Pancreas (tissue), 10 donors: ENCODE results near the gene HCN1. TPM values are rescaled to one million over a fixed set of nuclear protein-coding genes. Genes with fewer than 3 reads are reported as not detected.

Experiments used
- ATAC-seq, 4 donors: fragments of 200-7000 bp; cut with Tn5 transposase; one replicate each; pipeline versions ENCODE4 v1.8.0 to v1.9.1; 2020; ENCODE audit warnings: mild to moderate bottlenecking in 4 of 4, moderate library complexity in 4 of 4
- DNase-seq, 6 donors: peaks; one replicate each; pipeline ENCODE4 v3.0.0-alpha.2; 2020
- FAIRE-seq: peaks from 2 replicates; lab custom pipeline; 2012; peaks lifted over from hg19 to GRCh38; lab: Jason Lieb, UNC
- H3K27ac ChIP-seq, 4 donors: fragments of 200-600 bp; sonication (generic); 1 replicate in 3 of 4; 2 replicates in 1 of 4; pipeline versions ENCODE4 v1.5.0 to v1.8.0; 2020
- H3K27me3 ChIP-seq, 4 donors: fragments of 200-600 bp; one replicate each; pipeline ENCODE4 v1.8.0; 2021
- H3K36me3 ChIP-seq, 3 donors: fragments of 200-600 bp; sonication (generic) in 1 of 3; one replicate each; pipeline versions ENCODE4 v1.5.0 to v1.8.0; 2020 to 2021
- H3K4me1 ChIP-seq, 3 donors: fragments of 200-600 bp; one replicate each; pipeline ENCODE4 v1.8.0; 2021
- H3K4me3 ChIP-seq, 4 donors: fragments of 200-600 bp; sonication (generic) in 2 of 4; one replicate each; pipeline versions ENCODE4 v1.5.0 to v1.8.0; 2020 to 2021
- H3K9me3 ChIP-seq, 4 donors: fragments of 200-600 bp; one replicate each; pipeline ENCODE4 v1.8.0; 2021
- CTCF ChIP-seq, 4 donors: fragments of 200-600 bp; sonication (generic) in 3 of 4; IDR thresholded peaks; one replicate each; pipeline versions ENCODE4 v1.5.0 to v1.8.0; 2021; ENCODE audit warnings: antibody characterized with exemption in 4 of 4
- WGBS, 2 donors: extraction: QIAGEN DNeasy Blood & Tissue Kit; methylation state at CpG; one replicate each; pipeline ENCODE4 v1.1.7; 2013; 5-methylcytosine and 5-hydroxymethylcytosine counted together
- intact Hi-C, 3 donors: fragments of 100-400 bp; cut with DNase I; formaldehyde crosslinking; loops; one replicate each; pipeline versions ENCODE4 v1.11.1 to v1.14.2; 2022
- polyA plus RNA-seq, 2 donors: library from polyadenylated mRNA; stranded (reverse); fragments of 200-250 nt; gene quantifications; one replicate each; pipeline ENCODE4 v1.2.3, GENCODE V29; 2013
- total RNA-seq, 6 donors: library from RNA; stranded (reverse); fragmentation: NEBNext Ultra II Directional in 4 of 6; extraction: Animal tissue kit (Norgen Biotek cat#: 25700) in 4 of 6; gene quantifications; one replicate each; pipeline versions ENCODE4 v1.2.1 to v1.2.4, GENCODE V29; 2021 to 2023
- donor health status: healthy with polysubstance abuse.
- donor health status: DM: no; HTN: no; CAD: no; lungs with moderate emphysema.
- donor health status: DM: no; HTN: no; CAD: no.
- donor health status: control.
- donor health status: control.
- donor health status: Bipolar disorder and iron deficiency.
- donor health status: DM: yes; HTN: yes; CAD: no.
- donor health status: DM: no; HTN: no; CAD: no.
- donor health status: DM: no; HTN: no; CAD: no.
- donor health status: DM: yes; HTN: yes; CAD: no.

The HCN1 gene
- total and polyA plus RNA-seq, 8 donors, result 0.08 to 1.5 (median 0.33) TPM

GRCh38 chr5:45295231-45295630 is 400.9 kb downstream of the HCN1 start:
- no peaks in the 10 kb centered on the region for H3K36me3 ChIP-seq
- no peak overlapping the region for H3K4me3 ChIP-seq
- no peaks in the 10 kb centered on the region for H3K4me1 ChIP-seq
- H3K27ac ChIP-seq, result no peak overlapping the region
- no peaks in the 10 kb centered on the region for H3K9me3 ChIP-seq
- ATAC-seq (no peak), FAIRE-seq (no peak), DNase-seq (no peak)
- H3K27me3 ChIP-seq, result no peaks in the 10 kb centered on the region
- intact Hi-C loops, result no loop called here
- TF ChIP-seq CTCF (IDR thresholded peaks at IDR 0.05), result no peak
- 88 to 93% methylated on average over 2 of the region's 2 CpGs for WGBS, 2 donors

- Histone ChIP-seq H3K9me3 (no peaks in the 10 kb centered on the region), H3K27ac (no peak overlapping the region), H3K4me3 (no peak overlapping the region), H3K27me3 (no peaks in the 10 kb centered on the region), H3K4me1 (peaks cover 0 to 4% (median 0%) of the 10 kb centered on the region in 3 donors), H3K36me3 (no peaks in the 10 kb centered on the region)
- no peak for TF ChIP-seq CTCF (IDR thresholded peaks at IDR 0.05)
- WGBS, 2 donors, result 29 to 35% methylated on average over 1 of the region's 1 CpG
- ATAC-seq (peak in 2 of 4 donors; percentile 44 to 58), FAIRE-seq (no peak), DNase-seq (peak in 1 of 6 donors; percentile 4)
- intact Hi-C loops, result no loop called here
These were observed 407.4 kb downstream of the HCN1 start for GRCh38 chr5:45288746-45289145.

GRCh38 chr5:45284436-45284835 is 411.7 kb downstream of the HCN1 start:
- FAIRE-seq (no peak), ATAC-seq (no peak), DNase-seq (no peak)
- H3K27ac ChIP-seq, result no peak overlapping the region
- H3K27me3 ChIP-seq, result no peaks in the 10 kb centered on the region
- intact Hi-C loops, result no loop called here
- no peaks in the 10 kb centered on the region for H3K9me3 ChIP-seq
- WGBS, 2 donors, result 70 to 82% methylated on average over 1 of the region's 1 CpG
- no peak overlapping the region for H3K4me3 ChIP-seq
- no peaks in the 10 kb centered on the region for H3K36me3 ChIP-seq
- no peak for TF ChIP-seq CTCF (IDR thresholded peaks at IDR 0.05)
- peaks cover 0 to 4% (median 0%) of the 10 kb centered on the region in 3 donors for H3K4me1 ChIP-seq

- Histone ChIP-seq H3K4me1 (no peaks in the 10 kb centered on the region), H3K27ac (no peak overlapping the region), H3K9me3 (no peaks in the 10 kb centered on the region), H3K36me3 (no peaks in the 10 kb centered on the region), H3K27me3 (no peaks in the 10 kb centered on the region), H3K4me3 (no peak overlapping the region)
- 57 to 65% methylated on average over 2 of the region's 2 CpGs for WGBS, 2 donors
- intact Hi-C loops, result no loop called here
- FAIRE-seq (no peak), ATAC-seq (no peak), DNase-seq (no peak)
- TF ChIP-seq CTCF (IDR thresholded peaks at IDR 0.05), result no peak
These were observed 415.1 kb downstream of the HCN1 start for GRCh38 chr5:45281081-45281480.

- no peak for TF ChIP-seq CTCF (IDR thresholded peaks at IDR 0.05)
- FAIRE-seq, result no peak
- DNase-seq, result no peak
- intact Hi-C loops, result no loop called here
- H3K4me3 ChIP-seq, result no peak overlapping the region
- WGBS, 2 donors, result 50 to 63% methylated on average over 1 of the region's 1 CpG
- no peaks in the 10 kb centered on the region for H3K36me3 ChIP-seq
- no peaks in the 10 kb centered on the region for H3K9me3 ChIP-seq
- H3K27me3 ChIP-seq, result no peaks in the 10 kb centered on the region
- no peak overlapping the region for H3K27ac ChIP-seq
- H3K4me1 ChIP-seq, result peaks cover 0 to 2% (median 0%) of the 10 kb centered on the region in 3 donors
- no peak for ATAC-seq
These were observed 417.1 kb downstream of the HCN1 start for GRCh38 chr5:45279109-45279508.
